GM23338 (cell line): ENCODE results near the gene B4GALT5. TPM values are rescaled to one million over a fixed set of nuclear protein-coding genes. Genes with fewer than 3 reads are reported as not detected.

ENCODE experiments used
- ATAC-seq: fragments of 200-7000 bp; cut with Tn5 transposase; 3 replicates; pipeline ENCODE4 v1.9.1; 2020
- DNase-seq: peaks from one replicate; pipeline ENCODE4 v3.0.0-alpha.2; 2015; ENCODE audit warnings: low spot score
- H2AFZ ChIP-seq: fragments of 200-600 bp; sonication (generic); 2 replicates; pipeline ENCODE4 v1.8.0; 2016; ENCODE audit warnings: antibody characterized with exemption, mild to moderate bottlenecking, moderate library complexity
- H3F3A ChIP-seq: fragments of 200-600 bp; sonication (generic); replicated peaks from 2 replicates; pipeline ENCODE4 v1.8.0; 2017; ENCODE audit warnings: antibody characterized with exemption, mixed run types, low read depth
- H3K27ac ChIP-seq: fragments of 200-600 bp; sonication (generic); 2 replicates; pipeline ENCODE4 v1.6.1; 2016; ENCODE audit warnings: low read depth
- H3K27me3 ChIP-seq: fragments of 200-600 bp; sonication (generic); 2 replicates; pipeline ENCODE4 v1.8.0; 2016; ENCODE audit warnings: mild to moderate bottlenecking, mixed run types, moderate library complexity; ENCODE audit not compliant: insufficient read depth
- H3K36me3 ChIP-seq: fragments of 200-600 bp; sonication (generic); 2 replicates; pipeline ENCODE4 v1.8.0; 2016; ENCODE audit warnings: mild to moderate bottlenecking; ENCODE audit not compliant: insufficient read depth
- H3K4me1 ChIP-seq: fragments of 200-600 bp; sonication (generic); 2 replicates; pipeline ENCODE4 v1.8.0; 2016; ENCODE audit warnings: mild to moderate bottlenecking, moderate library complexity; ENCODE audit not compliant: insufficient read depth
- H3K4me2 ChIP-seq: fragments of 200-600 bp; sonication (generic); 2 replicates; pipeline ENCODE4 v1.7.1; 2017; ENCODE audit warnings: mixed run types
- H3K4me3 ChIP-seq: fragments of 200-600 bp; sonication (generic); 2 replicates; pipeline ENCODE4 v1.6.1; 2016; ENCODE audit warnings: mixed run types
- H3K79me2 ChIP-seq: fragments of 200-600 bp; sonication (generic); replicated peaks from 2 replicates; pipeline ENCODE4 v1.8.0; 2017; ENCODE audit warnings: mild to moderate bottlenecking; ENCODE audit not compliant: insufficient read depth
- H3K9me2 ChIP-seq: fragments of 200-600 bp; sonication (generic); 2 replicates; pipeline ENCODE4 v1.8.0; 2017; ENCODE audit not compliant: insufficient read depth
- H4K20me1 ChIP-seq: fragments of 200-600 bp; sonication (generic); replicated peaks from 2 replicates; pipeline ENCODE4 v1.8.0; 2017; ENCODE audit warnings: mild to moderate bottlenecking; ENCODE audit not compliant: insufficient read depth
- H3K27ac Mint-ChIP-seq: 2 replicates; pipeline ENCODE4 v1.8.0; 2020; ENCODE audit warnings: inconsistent platforms, mild to moderate bottlenecking, moderate library complexity, mixed read lengths
- H3K27me3 Mint-ChIP-seq: 3 replicates; pipeline ENCODE4 v1.8.0; 2022; ENCODE audit warnings: low read depth, mild to moderate bottlenecking, moderate library complexity, mixed read lengths, inconsistent platforms; ENCODE audit not compliant: insufficient read depth, poor library complexity
- H3K36me3 Mint-ChIP-seq: 3 replicates; pipeline ENCODE4 v1.8.0; 2021; ENCODE audit warnings: low read depth, mild to moderate bottlenecking, inconsistent platforms, moderate library complexity, mixed read lengths
- H3K4me1 Mint-ChIP-seq: 3 replicates; pipeline ENCODE4 v1.8.0; 2020; ENCODE audit warnings: mild to moderate bottlenecking, inconsistent platforms, mixed read lengths
- H3K4me3 Mint-ChIP-seq: 3 replicates; pipeline ENCODE4 v1.8.0; 2021; ENCODE audit warnings: moderate library complexity, mild to moderate bottlenecking, inconsistent platforms, mixed read lengths
- H3K9me3 Mint-ChIP-seq: 3 replicates; pipeline ENCODE4 v1.8.0; 2020; ENCODE audit warnings: moderate library complexity, mild to moderate bottlenecking, inconsistent platforms, mixed read lengths
- CREB1 ChIP-seq: fragments of 250-450 bp; sonication (Bioruptor Pico); IDR thresholded peaks from 2 replicates; pipeline ENCODE4 v1.5.0; 2020; ENCODE audit warnings: low read depth, mild to moderate bottlenecking, moderate library complexity
- ETS1 ChIP-seq: IDR thresholded peaks from 2 replicates; pipeline ENCODE4 v1.6.1; 2016; ENCODE audit warnings: antibody characterized with exemption
- EZH2 ChIP-seq: fragments of 200-600 bp; sonication (generic); IDR thresholded peaks from one replicate; pipeline ENCODE4 v1.8.0; 2017; ENCODE audit warnings: antibody characterized with exemption, mild to moderate bottlenecking, low read depth; ENCODE audit not compliant: unreplicated experiment
- EZH2phosphoT487 ChIP-seq: fragments of 200-600 bp; sonication (generic); IDR thresholded peaks from one replicate; pipeline ENCODE4 v1.8.1; 2018; ENCODE audit warnings: antibody characterized with exemption; ENCODE audit not compliant: unreplicated experiment
- JUNB ChIP-seq: IDR thresholded peaks from one replicate; pipeline ENCODE4 v1.6.1; 2016; ENCODE audit warnings: antibody characterized with exemption; ENCODE audit not compliant: unreplicated experiment
- NANOG ChIP-seq: IDR thresholded peaks from 2 replicates; pipeline ENCODE4 v1.6.1; 2016; ENCODE audit warnings: antibody characterized with exemption, borderline replicate concordance
- POLR2AphosphoS5 ChIP-seq: IDR thresholded peaks from 2 replicates; pipeline ENCODE4 v1.6.1; 2016; ENCODE audit warnings: antibody characterized with exemption, low read depth
- REST ChIP-seq: IDR thresholded peaks from one replicate; pipeline ENCODE4 v1.6.1; 2018; ENCODE audit warnings: antibody characterized with exemption; ENCODE audit not compliant: unreplicated experiment
- STAT1 ChIP-seq: IDR thresholded peaks from one replicate; pipeline ENCODE4 v1.6.1; 2016; ENCODE audit warnings: antibody characterized with exemption; ENCODE audit not compliant: unreplicated experiment
- ZNF114 ChIP-seq: fragments of 250-450 bp; sonication (Bioruptor Pico); IDR thresholded peaks from 2 replicates; pipeline ENCODE4 v1.5.0; 2020; ENCODE audit warnings: mild to moderate bottlenecking, moderate library complexity
- ZNF331 ChIP-seq: fragments of 250-450 bp; sonication (Bioruptor Pico); IDR thresholded peaks from 2 replicates; pipeline ENCODE4 v1.5.0; 2020; ENCODE audit warnings: low read depth, mild to moderate bottlenecking, moderate library complexity
- ZNF462 ChIP-seq: fragments of 250-450 bp; sonication (Bioruptor Pico); IDR thresholded peaks from 2 replicates; pipeline ENCODE4 v1.5.0; 2020; ENCODE audit warnings: mild to moderate bottlenecking, moderate library complexity
- polyA plus RNA-seq: library from polyadenylated mRNA; unstranded; fragments of >200 nt; fragmentation: Nextera tagmentation; extraction: Ambion mirVana; gene quantifications from 2 replicates; pipeline ENCODE4 v1.2.1, GENCODE V29; 2016
- total RNA-seq: library from RNA; depleted of rRNA; stranded (reverse); fragments of >200 nt; shearing (Covaris generic); gene quantifications from 2 replicates; pipeline ENCODE4 v1.2.3, GENCODE V29; 2014
- TF ChIP-seq, protein P1 (sequence below), 2 experiments: fragments of 200-600 bp in 1 of 2; sonication (generic) in 1 of 2; conservative IDR thresholded peaks; 2 replicates each; pipeline versions ENCODE4 v1.5.1 to v1.6.1; 2016 to 2017; ENCODE audit warnings: antibody characterized with exemption in 2 of 2, low read depth in 2 of 2, mild to moderate bottlenecking in 2 of 2, moderate library complexity in 1 of 2

Gene B4GALT5
- total and polyA plus RNA-seq, 2 experiments from 2014 or later, result 19.1 to 50.3 TPM

DNA sequence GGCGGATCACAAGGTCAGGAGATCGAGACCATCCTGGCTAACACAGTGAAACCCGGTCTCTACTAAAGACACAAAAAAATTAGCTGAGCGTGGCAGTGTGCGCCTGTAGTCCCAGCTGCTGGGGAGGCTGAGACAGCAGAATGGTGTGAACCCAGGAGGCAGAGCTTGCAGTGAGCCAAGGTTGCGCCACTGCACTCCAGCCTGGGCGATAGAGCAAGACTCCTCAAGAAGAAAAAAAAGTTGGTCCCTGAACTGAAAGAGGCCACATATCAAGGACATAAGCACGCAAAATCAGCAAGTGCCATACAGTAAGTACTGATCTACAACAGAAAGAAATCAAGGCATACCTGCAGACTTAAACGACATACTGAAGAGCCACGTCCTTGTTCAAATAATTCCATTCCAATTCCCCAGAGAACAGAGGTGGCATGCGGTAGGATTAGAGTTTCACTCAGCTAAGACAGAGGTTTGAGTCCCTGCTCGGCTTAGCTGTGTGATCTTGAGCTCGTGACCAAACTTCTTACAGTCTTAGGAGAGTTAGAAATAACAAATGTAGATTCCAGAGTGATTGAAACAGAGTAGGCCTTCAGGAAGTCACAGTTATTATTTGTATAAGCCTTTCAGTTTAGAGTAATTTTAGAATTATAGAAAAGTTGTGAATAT, 29.2 kb downstream of the B4GALT5 start:
- Histone ChIP-seq H3K27ac (0 out of 2 replicates have a peak overlapping the region, but pooled peaks have one; percentile 3), H3K4me2 (no peak overlapping the region), H3F3A (no peaks in the 10 kb centered on the region), H3K79me2 (peaks cover 100% of the 10 kb centered on the region), H2AFZ (no peak overlapping the region), H3K4me1 (peaks cover 56% of the 10 kb centered on the region), H3K36me3 (0 out of 2 replicates have a peak, but pooled peaks cover 4% of the 10 kb centered on the region), H3K27me3 (no peaks in the 10 kb centered on the region), H3K9me2 (no peaks in the 10 kb centered on the region), H3K4me3 (no peak overlapping the region), H4K20me1 (peaks cover 82% of the 10 kb centered on the region)
- peaks cover 5% of the 10 kb centered on the region; the same call in 2 of the 3 replicates for H3K36me3 Mint-ChIP-seq
- ATAC-seq (no peak), DNase-seq (no peak)
- peaks cover 66% of the 10 kb centered on the region for H3K4me1 Mint-ChIP-seq
- no peak for TF ChIP-seq STAT1
- TF ChIP-seq ZNF331 (CRISPR knock-in tag), result no peak
- no peak for TF ChIP-seq EZH2
- no peak for TF ChIP-seq ZNF462 (CRISPR knock-in tag)
- TF ChIP-seq CREB1 (CRISPR knock-in tag), result no peak
- TF ChIP-seq REST, result no peak
- TF ChIP-seq ZNF114 (CRISPR knock-in tag), result no peak
- no peak for TF ChIP-seq EZH2phosphoT487
- TF ChIP-seq NANOG, result no peak
- no peak for TF ChIP-seq JUNB
- TF ChIP-seq ETS1, result no peak
- TF ChIP-seq, protein P1, sequence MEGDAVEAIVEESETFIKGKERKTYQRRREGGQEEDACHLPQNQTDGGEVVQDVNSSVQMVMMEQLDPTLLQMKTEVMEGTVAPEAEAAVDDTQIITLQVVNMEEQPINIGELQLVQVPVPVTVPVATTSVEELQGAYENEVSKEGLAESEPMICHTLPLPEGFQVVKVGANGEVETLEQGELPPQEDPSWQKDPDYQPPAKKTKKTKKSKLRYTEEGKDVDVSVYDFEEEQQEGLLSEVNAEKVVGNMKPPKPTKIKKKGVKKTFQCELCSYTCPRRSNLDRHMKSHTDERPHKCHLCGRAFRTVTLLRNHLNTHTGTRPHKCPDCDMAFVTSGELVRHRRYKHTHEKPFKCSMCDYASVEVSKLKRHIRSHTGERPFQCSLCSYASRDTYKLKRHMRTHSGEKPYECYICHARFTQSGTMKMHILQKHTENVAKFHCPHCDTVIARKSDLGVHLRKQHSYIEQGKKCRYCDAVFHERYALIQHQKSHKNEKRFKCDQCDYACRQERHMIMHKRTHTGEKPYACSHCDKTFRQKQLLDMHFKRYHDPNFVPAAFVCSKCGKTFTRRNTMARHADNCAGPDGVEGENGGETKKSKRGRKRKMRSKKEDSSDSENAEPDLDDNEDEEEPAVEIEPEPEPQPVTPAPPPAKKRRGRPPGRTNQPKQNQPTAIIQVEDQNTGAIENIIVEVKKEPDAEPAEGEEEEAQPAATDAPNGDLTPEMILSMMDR (conservative IDR thresholded peaks at IDR 0.05; ENCODE audit: low read depth in 2 of 2), result no peak
- TF ChIP-seq POLR2AphosphoS5, result no peak
- no peak overlapping the region for H3K4me3 Mint-ChIP-seq
- H3K27ac Mint-ChIP-seq, result peak overlapping the region; percentile 80; the same call in 1 of the 2 replicates
- no peaks in the 10 kb centered on the region; the same call in 2 of the 3 replicates for H3K9me3 Mint-ChIP-seq
- peaks cover 5% of the 10 kb centered on the region for H3K27me3 Mint-ChIP-seq
